Tibial nerve (tissue), 4 donors: ENCODE results near the gene KRT36. TPM values are rescaled to one million over a fixed set of nuclear protein-coding genes. Genes with fewer than 3 reads are reported as not detected.

Source experiments
- DNase-seq, 2 donors: peaks; one replicate each; pipeline ENCODE4 v3.0.0-alpha.2; 2019; ENCODE audit warnings: low spot score in 2 of 2
- H3K27ac ChIP-seq, 4 donors: fragments of 200-600 bp; sonication (generic) in 3 of 4; one replicate each; pipeline ENCODE4 v1.5.1; 2017 to 2019; ENCODE audit warnings: mild to moderate bottlenecking in 1 of 4
- H3K27me3 ChIP-seq, 2 donors: fragments of 200-600 bp; sonication (generic) in 1 of 2; one replicate each; pipeline versions ENCODE4 v1.5.1 to v1.6.0; 2017 to 2019
- H3K36me3 ChIP-seq, 3 donors: fragments of 200-600 bp; sonication (generic); one replicate each; pipeline ENCODE4 v1.5.1; 2018 to 2019
- H3K4me1 ChIP-seq, 4 donors: fragments of 200-600 bp; sonication (generic) in 3 of 4; one replicate each; pipeline ENCODE4 v1.5.1; 2017 to 2019
- H3K4me3 ChIP-seq, 4 donors: fragments of 200-600 bp; sonication (generic) in 3 of 4; one replicate each; pipeline ENCODE4 v1.5.1; 2017 to 2019; ENCODE audit warnings: mild to moderate bottlenecking in 1 of 4, moderate library complexity in 1 of 4
- H3K9me3 ChIP-seq, 4 donors: fragments of 200-600 bp; sonication (generic) in 3 of 4; one replicate each; pipeline ENCODE4 v1.5.1; 2017 to 2019
- CTCF ChIP-seq, 5 experiments: fragments of 200-600 bp in 3 of 5; fragments of 450-650 bp in 2 of 5; sonication (generic) in 3 of 5; IDR thresholded peaks; one replicate each; pipeline ENCODE4 v1.5.1; 2016 to 2019; ENCODE audit warnings: antibody characterized with exemption in 5 of 5, mild to moderate bottlenecking in 3 of 5, moderate library complexity in 2 of 5
- EP300 ChIP-seq, 2 donors: sonication (generic); formaldehyde crosslinking; IDR thresholded peaks; one replicate each; pipeline ENCODE4 v1.6.1; 2017; ENCODE audit warnings: antibody characterized with exemption in 2 of 2, mild to moderate bottlenecking in 1 of 2
- POLR2A ChIP-seq, 2 donors: fragments of 450-650 bp; IDR thresholded peaks; one replicate each; pipeline ENCODE4 v1.6.1; 2017; ENCODE audit warnings: antibody characterized with exemption in 2 of 2, mild to moderate bottlenecking in 2 of 2, moderate library complexity in 2 of 2
- WGBS, 2 donors: methylation state at CpG; one replicate each; pipeline ENCODE4 v1.1.5; 2018; 5-methylcytosine and 5-hydroxymethylcytosine counted together
- total RNA-seq, 4 donors: library from RNA; depleted of rRNA; stranded (reverse); fragments of >200 nt; gene quantifications; one replicate each; pipeline ENCODE4 v1.1.0, GENCODE V29; 2016

Gene KRT36
- total RNA-seq, 4 donors from 2014 or later, result 0.42 TPM; not detected in 3

DNA sequence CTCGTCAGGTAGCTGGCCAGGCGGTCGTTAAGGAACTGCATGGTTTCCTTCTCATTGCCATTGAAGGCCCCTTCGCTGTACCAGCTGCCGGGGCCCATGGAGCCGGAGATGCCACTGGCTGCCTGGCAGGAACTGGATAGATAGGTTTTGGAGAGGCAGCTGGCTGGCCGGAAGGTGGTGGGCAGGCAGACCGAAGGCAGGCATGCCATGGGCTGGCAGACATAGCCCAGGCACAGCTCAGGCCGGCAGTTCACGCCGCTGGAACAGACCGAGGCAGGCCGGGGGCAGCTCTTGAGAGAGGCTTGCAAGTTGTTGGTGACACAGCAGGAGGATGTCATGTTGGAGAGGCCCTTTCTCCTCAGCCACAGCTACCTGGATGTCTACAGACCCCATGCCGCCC, 22.7 kb downstream of the KRT36 start, which contains the start of gene KRT32:
Gene KRT32, minus strand, starts transcription at position 399 of the 400 bp plus-strand sequence. Its CDS starts 61 bp downstream, at position 338.
- Histone ChIP-seq H3K27ac (no peak within 1 kb of the TSS), H3K9me3 (peaks cover 0 to 13% (median 0%) of the 10 kb centered on the region in 4 donors), H3K27me3 (no peaks in the 10 kb centered on the region), H3K36me3 (no peaks in the 10 kb centered on the region), H3K4me1 (no peaks in the 10 kb centered on the region), H3K4me3 (no peak within 1 kb of the TSS)
- TF ChIP-seq POLR2A (IDR thresholded peaks at IDR 0.05) (no peak), CTCF (IDR thresholded peaks at IDR 0.05) (no peak), EP300 (IDR thresholded peaks at IDR 0.05) (no peak)
- no peak for DNase-seq
- 86 to 94% methylated on average over 5 to 14 of the region's 14 CpGs for WGBS, 2 donors

DNA sequence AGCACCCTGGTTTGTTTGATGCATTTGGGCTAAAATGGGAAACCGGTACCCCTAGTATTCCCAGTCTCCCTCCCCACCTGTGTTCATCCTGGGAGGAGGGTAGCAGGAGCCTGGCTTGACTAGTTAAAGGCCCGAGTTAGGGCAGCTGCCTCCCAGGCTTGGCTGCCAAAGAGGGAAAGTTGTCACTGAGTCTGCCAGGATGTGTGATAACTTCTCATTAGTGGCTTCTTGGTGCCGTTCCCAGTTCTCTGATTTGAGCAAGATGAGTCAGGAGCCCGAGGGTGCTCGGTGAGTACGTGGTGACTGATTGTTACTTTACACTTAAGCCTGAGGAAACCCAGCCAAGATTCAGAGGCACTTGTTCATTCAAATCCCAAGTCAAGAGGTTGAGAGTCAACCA, 25.0 kb downstream of the KRT36 start:
- DNase-seq, result peak; percentile 23 to 80
- 52 to 71% methylated on average over 6 of the region's 6 CpGs for WGBS, 2 donors
- H3K4me1 ChIP-seq, result no peaks in the 10 kb centered on the region
- H3K4me3 ChIP-seq, result no peak overlapping the region
- no peaks in the 10 kb centered on the region for H3K36me3 ChIP-seq
- TF ChIP-seq EP300 (IDR thresholded peaks at IDR 0.05) (peak in 1 of 2 donors; percentile 17), POLR2A (IDR thresholded peaks at IDR 0.05) (no peak)
- peaks cover 0 to 13% (median 0%) of the 10 kb centered on the region in 4 donors for H3K9me3 ChIP-seq
- no peak overlapping the region for H3K27ac ChIP-seq
- H3K27me3 ChIP-seq, result no peaks in the 10 kb centered on the region

DNA sequence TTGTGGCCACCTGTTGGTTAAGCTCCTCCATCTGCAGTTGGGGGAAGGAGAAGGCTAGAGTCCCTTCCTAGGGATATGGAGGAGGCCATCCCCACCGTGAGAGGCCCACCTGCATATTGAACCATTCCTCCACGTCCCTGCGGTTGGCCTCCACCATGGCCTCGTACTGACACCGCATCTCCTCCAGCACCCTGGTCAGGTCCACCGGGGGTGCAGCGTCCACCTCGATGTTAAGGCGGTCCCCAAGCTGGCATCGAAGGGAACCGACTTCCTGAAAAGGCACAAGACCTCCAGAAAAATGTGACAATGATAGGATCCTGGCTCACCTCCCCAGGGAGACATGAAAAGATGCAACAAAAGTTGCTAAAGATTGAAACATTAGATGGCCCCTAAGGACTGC, 25.5 kb downstream of the KRT36 start:
- Histone ChIP-seq H3K27me3 (no peaks in the 10 kb centered on the region), H3K27ac (no peak overlapping the region), H3K9me3 (peaks cover 0 to 13% (median 0%) of the 10 kb centered on the region in 4 donors), H3K36me3 (no peaks in the 10 kb centered on the region), H3K4me3 (no peak overlapping the region), H3K4me1 (no peaks in the 10 kb centered on the region)
- no peak for DNase-seq
- WGBS, 2 donors, result 88 to 90% methylated on average over 11 of the region's 11 CpGs
- TF ChIP-seq POLR2A (IDR thresholded peaks at IDR 0.05) (no peak), EP300 (IDR thresholded peaks at IDR 0.05) (no peak), CTCF (IDR thresholded peaks at IDR 0.05) (no peak)

DNA sequence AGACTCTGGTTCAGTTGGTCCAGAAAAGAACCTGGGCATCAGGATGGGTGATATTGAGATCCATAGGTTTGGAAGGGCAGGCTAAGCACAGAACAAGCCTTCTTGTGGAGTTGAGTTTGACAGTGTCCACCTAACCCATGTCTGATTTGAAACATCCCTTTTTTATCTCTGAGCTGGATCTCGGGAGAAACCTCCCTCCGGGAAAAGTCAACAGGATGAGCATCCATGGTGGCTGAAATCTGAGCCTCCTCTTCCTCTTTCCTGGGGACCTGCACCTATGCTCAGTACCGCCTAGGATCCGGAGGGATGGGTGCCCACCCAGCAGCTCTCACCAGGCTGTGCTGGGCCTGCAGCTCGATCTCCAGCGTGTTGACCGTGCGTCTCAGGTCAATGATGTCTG, 26.0 kb downstream of the KRT36 start:
- no peaks in the 10 kb centered on the region for H3K27me3 ChIP-seq
- 94 to 97% methylated on average over 8 of the region's 8 CpGs for WGBS, 2 donors
- H3K4me1 ChIP-seq, result no peaks in the 10 kb centered on the region
- no peak overlapping the region for H3K27ac ChIP-seq
- TF ChIP-seq EP300 (IDR thresholded peaks at IDR 0.05) (no peak), POLR2A (IDR thresholded peaks at IDR 0.05) (no peak), CTCF (IDR thresholded peaks at IDR 0.05) (no peak)
- DNase-seq, result no peak
- no peaks in the 10 kb centered on the region for H3K36me3 ChIP-seq
- no peak overlapping the region for H3K4me3 ChIP-seq
- peaks cover 0 to 10% (median 0%) of the 10 kb centered on the region in 4 donors for H3K9me3 ChIP-seq

DNA sequence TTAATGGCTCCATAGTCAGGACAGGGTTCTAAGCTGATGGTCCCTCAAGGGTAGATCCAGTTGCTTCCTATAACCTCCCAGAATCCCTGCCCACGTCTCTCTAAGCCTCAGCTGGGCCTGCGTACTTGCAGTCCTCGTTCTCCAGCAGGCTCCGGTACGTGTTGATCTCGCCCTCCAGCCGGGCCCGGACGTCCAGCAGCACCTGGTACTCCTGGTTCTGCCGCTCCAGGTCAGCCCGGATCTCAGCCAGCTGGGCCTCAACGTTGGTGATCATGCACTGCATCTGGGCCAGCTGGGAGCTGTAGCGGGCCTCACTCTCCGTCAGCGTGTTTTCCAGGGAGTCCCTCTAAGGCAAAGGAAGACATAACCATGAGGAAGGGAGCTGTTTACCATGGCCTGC, 27.0 kb downstream of the KRT36 start:
- Histone ChIP-seq H3K9me3 (peaks cover 0 to 3% (median 0%) of the 10 kb centered on the region in 4 donors), H3K36me3 (no peaks in the 10 kb centered on the region), H3K4me1 (no peaks in the 10 kb centered on the region), H3K27ac (no peak overlapping the region), H3K4me3 (no peak overlapping the region), H3K27me3 (no peaks in the 10 kb centered on the region)
- 77 to 85% methylated on average over 14 to 15 of the region's 15 CpGs for WGBS, 2 donors
- TF ChIP-seq EP300 (IDR thresholded peaks at IDR 0.05), result no peak
- TF ChIP-seq CTCF (IDR thresholded peaks at IDR 0.05), result no peak
- no peak for TF ChIP-seq POLR2A (IDR thresholded peaks at IDR 0.05)
- DNase-seq, result no peak

GRCh38 chr17:41457676-41458075, 32.0 kb downstream of the KRT36 start:
- TF ChIP-seq CTCF (IDR thresholded peaks at IDR 0.05) (no peak), EP300 (IDR thresholded peaks at IDR 0.05) (no peak), POLR2A (IDR thresholded peaks at IDR 0.05) (no peak)
- Histone ChIP-seq H3K36me3 (no peaks in the 10 kb centered on the region), H3K27ac (no peak overlapping the region), H3K4me3 (no peak overlapping the region), H3K4me1 (no peaks in the 10 kb centered on the region), H3K27me3 (no peaks in the 10 kb centered on the region), H3K9me3 (no peaks in the 10 kb centered on the region)
- 79 to 82% methylated on average over 4 of the region's 4 CpGs for WGBS, 2 donors
- DNase-seq, result no peak
